Measurements from ENCODE around the gene FRMD7.

Gene FRMD7

DNA sequence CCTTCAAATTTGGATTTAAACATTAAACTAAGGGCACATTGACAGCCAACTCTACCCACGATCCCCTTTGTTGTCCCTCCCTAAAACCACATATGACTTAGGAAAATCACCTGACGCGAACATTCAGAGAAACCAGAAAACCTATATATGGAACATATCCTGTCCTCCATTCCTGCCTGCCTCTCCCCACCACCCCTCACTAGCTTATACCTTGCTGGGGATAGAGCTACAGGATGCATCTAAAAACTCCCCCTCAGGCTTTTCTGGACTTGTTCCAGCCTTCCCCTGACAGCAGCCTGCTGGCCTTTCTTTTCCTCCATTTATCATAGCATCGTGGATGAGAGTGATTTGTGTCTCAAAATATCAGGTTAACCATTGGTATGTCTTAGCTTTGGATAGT is 96.0 kb downstream of the FRMD7 start:
- DNase-seq: no peak

DNA sequence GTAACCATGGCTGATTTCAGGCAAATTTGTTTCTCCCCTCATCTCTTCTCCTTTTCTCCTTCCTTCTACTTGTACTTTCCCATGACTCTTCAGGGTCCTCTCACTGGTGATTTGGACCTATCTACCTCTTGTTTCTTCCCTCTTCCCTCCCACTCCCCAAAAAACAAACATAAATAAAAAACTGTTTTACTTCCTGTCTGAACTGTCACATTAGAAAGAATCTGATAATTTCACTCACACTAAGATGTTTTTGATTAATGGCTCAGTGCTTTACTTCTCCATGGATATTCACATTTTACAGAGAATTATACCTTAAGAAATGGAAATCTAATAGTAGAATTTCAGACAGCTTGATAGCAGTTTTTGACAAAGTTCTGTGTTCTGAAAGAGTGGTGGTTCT is 97.6 kb downstream of the FRMD7 start:
- DNase-seq: no peak

All from NCI-H446 (cell line).